Thoracic aorta endothelial cell (primary cell): ENCODE data around the gene PPP1R12C. TPM values are rescaled to one million over a fixed set of nuclear protein-coding genes. Genes with fewer than 3 reads are reported as not detected.

Source experiments
- small RNA-seq: library from RNA; depleted of rRNA; stranded (forward); fragments of <200 nt; gene quantifications from one replicate; pipeline ENCODE3, GENCODE V24; 2012
- total RNA-seq: library from RNA; depleted of rRNA; stranded (reverse); fragments of >200 nt; gene quantifications from 2 replicates; pipeline ENCODE4 v1.2.3, GENCODE V29; 2012

Gene PPP1R12C
- total RNA-seq: 56.1 and 64.4 TPM in 2 replicates

GRCh38 chr19:55116859-55117662 is at the start of gene PPP1R12C:
Gene PPP1R12C, minus strand, starts transcription at chr19:55117637. Its CDS starts 94 bp downstream, at chr19:55117543.

GRCh38 chr19:55166530-55167268 is 49.3 kb upstream of the PPP1R12C start, which contains the start of gene DNAAF3:
Gene DNAAF3, minus strand, starts transcription at chr19:55166613. Its CDS starts 200 bp downstream, at chr19:55166413.

GRCh38 chr19:55157064-55157908 is 39.8 kb upstream of the PPP1R12C start, which contains the start of gene TNNI3:
Gene TNNI3, minus strand, starts transcription at chr19:55157732. Its CDS starts 143 bp downstream, at chr19:55157589.

GRCh38 chr19:55149078-55150003 is 31.9 kb upstream of the PPP1R12C start, which contains the start of gene TNNT1:
Gene TNNT1, minus strand, starts transcription at chr19:55149206. Its CDS starts 2,049 bp downstream, at chr19:55147157.

GRCh38 chr19:55075371-55075998 is 42.0 kb downstream of the PPP1R12C start, which contains the start of gene EPS8L1:
Gene EPS8L1, plus strand, starts transcription at chr19:55075869. Its CDS starts 576 bp downstream, at chr19:55076445.

GRCh38 chr19:55062735-55063491 is 54.5 kb downstream of the PPP1R12C start, which contains the start of gene RDH13:
Gene RDH13, minus strand, starts transcription at chr19:55063148. Its CDS starts 116 bp downstream, at chr19:55063032.

Small RNA genes lying within 50 kb of the gene (small RNA-seq; reads per million reads assigned to genes)
- not detected for gene MIR7975
- not detected for gene RF01210

Other genes starting within 250 kb of the PPP1R12C start
- gene FCAR, start 243.4 kb downstream of the PPP1R12C start, total RNA-seq: not detected in 2 replicates
- not detected in 2 replicates for gene NCR1, start 211.5 kb downstream of the PPP1R12C start, total RNA-seq
- gene NLRP7, start 170.1 kb downstream of the PPP1R12C start, total RNA-seq: under 0.01 TPM in 1 of 2 replicates, not detected in the other
- gene NLRP2, start 151.3 kb downstream of the PPP1R12C start, total RNA-seq: 0.66 and 0.93 TPM in 2 replicates
- gene GP6, start 79.4 kb downstream of the PPP1R12C start, total RNA-seq: not detected in 2 replicates
- gene RDH13, start 54.5 kb downstream of the PPP1R12C start, total RNA-seq: 8.1 and 11.7 TPM in 2 replicates
- 6.3 and 10.5 TPM in 2 replicates for gene EPS8L1, start 41.8 kb downstream of the PPP1R12C start, total RNA-seq
- 1.0 and 2.9 TPM in 2 replicates for gene TNNT1, start 31.6 kb upstream of the PPP1R12C start, total RNA-seq
- not detected in 2 replicates for gene TNNI3, start 40.1 kb upstream of the PPP1R12C start, total RNA-seq
- gene DNAAF3, start 49.0 kb upstream of the PPP1R12C start, total RNA-seq: 0.27 and 0.29 TPM in 2 replicates
- 0.07 TPM in 1 of 2 replicates, not detected in the other for gene SYT5, start 62.7 kb upstream of the PPP1R12C start, total RNA-seq
- 0.22 and 0.53 TPM in 2 replicates for gene PTPRH, start 91.9 kb upstream of the PPP1R12C start, total RNA-seq
- 1.4 and 1.7 TPM in 2 replicates for gene TMEM86B, start 111.1 kb upstream of the PPP1R12C start, total RNA-seq
- 43.8 and 52.8 TPM in 2 replicates for gene PPP6R1, start 141.4 kb upstream of the PPP1R12C start, total RNA-seq
- gene HSPBP1, start 162.5 kb upstream of the PPP1R12C start, total RNA-seq: 28.6 and 31.8 TPM in 2 replicates
- gene BRSK1, start 166.4 kb upstream of the PPP1R12C start, total RNA-seq: 1.6 TPM in 1 of 2 replicates, not detected in the other
- gene TMEM150B, start 207.7 kb upstream of the PPP1R12C start, total RNA-seq: not detected in 2 replicates
- gene KMT5C, start 222.2 kb upstream of the PPP1R12C start, total RNA-seq: 5.0 and 5.7 TPM in 2 replicates
- 0.29 TPM in 1 of 2 replicates, not detected in the other for gene COX6B2, start 237.1 kb upstream of the PPP1R12C start, total RNA-seq
- gene GARIN5B, start 245.6 kb upstream of the PPP1R12C start, total RNA-seq: not detected in 2 replicates